ENCODE measurements around the gene GALNT17. TPM values are rescaled to one million over a fixed set of nuclear protein-coding genes. Genes with fewer than 3 reads are reported as not detected.

GALNT17 gene
- total RNA-seq, 4 donors from 2014 or later = 4.4 to 33.8 (median 11.3) TPM

GRCh38 chr7:71216211-71216610 lies 84.3 kb downstream of the GALNT17 start:
- Histone ChIP-seq H3K4me1 (no peaks in the 10 kb centered on the region), H3K4me3 (no peak overlapping the region), H3K9me3 (no peaks in the 10 kb centered on the region), H3K36me3 (no peaks in the 10 kb centered on the region), H3K27ac (no peak overlapping the region), H3K27me3 (no peaks in the 10 kb centered on the region)
- no peak for DNase-seq
- TF ChIP-seq CTCF (IDR thresholded peaks at IDR 0.05) = no peak
- TF ChIP-seq POLR2A (IDR thresholded peaks at IDR 0.05) = no peak
- intact Hi-C loops (cut with DNase I; ENCODE audit: low total_unique reads) = no loop called here

GRCh38 chr7:71220210-71220695 lies 88.3 kb downstream of the GALNT17 start:
- H3K4me1 ChIP-seq = no peaks in the 10 kb centered on the region

GRCh38 chr7:71221049-71221448 lies 89.1 kb downstream of the GALNT17 start:
- Histone ChIP-seq H3K27me3 (no peaks in the 10 kb centered on the region), H3K9me3 (no peaks in the 10 kb centered on the region), H3K36me3 (no peaks in the 10 kb centered on the region), H3K4me1 (no peaks in the 10 kb centered on the region), H3K27ac (peak overlapping the region; percentile 61 to 76), H3K4me3 (no peak overlapping the region)
- intact Hi-C loops (cut with DNase I; ENCODE audit: low total_unique reads) = no loop called here
- no peak for TF ChIP-seq CTCF (IDR thresholded peaks at IDR 0.05)
- DNase-seq = no peak

More at GRCh38 chr7:71220210-71220695, 88.3 kb downstream of the GALNT17 start:
- intact Hi-C loops (cut with DNase I; ENCODE audit: low total_unique reads) = no loop called here
- no peak for DNase-seq
- Histone ChIP-seq H3K36me3 (no peaks in the 10 kb centered on the region), H3K4me3 (no peak overlapping the region), H3K27me3 (no peaks in the 10 kb centered on the region), H3K9me3 (no peaks in the 10 kb centered on the region), H3K27ac (peak overlapping the region; percentile 61 to 76)
- TF ChIP-seq POLR2A (IDR thresholded peaks at IDR 0.05) (no peak), CTCF (IDR thresholded peaks at IDR 0.05) (no peak)

GRCh38 chr7:71221549-71221948 lies 89.6 kb downstream of the GALNT17 start:
- intact Hi-C loops (cut with DNase I; ENCODE audit: low total_unique reads) = no loop called here
- peak overlapping the region; percentile 70 to 76 for H3K27ac ChIP-seq
- H3K4me3 ChIP-seq = no peak overlapping the region
- DNase-seq = no peak
- TF ChIP-seq CTCF (IDR thresholded peaks at IDR 0.05) (no peak), POLR2A (IDR thresholded peaks at IDR 0.05) (no peak)
- H3K4me1 ChIP-seq = no peaks in the 10 kb centered on the region
- H3K27me3 ChIP-seq = no peaks in the 10 kb centered on the region
- no peaks in the 10 kb centered on the region for H3K9me3 ChIP-seq
- H3K36me3 ChIP-seq = no peaks in the 10 kb centered on the region

- intact Hi-C loops (cut with DNase I; ENCODE audit: low total_unique reads) = no loop called here
- no peak overlapping the region for H3K27ac ChIP-seq
- TF ChIP-seq POLR2A (IDR thresholded peaks at IDR 0.05) (no peak), CTCF (IDR thresholded peaks at IDR 0.05) (no peak)
- no peak overlapping the region for H3K4me3 ChIP-seq
- H3K27me3 ChIP-seq = no peaks in the 10 kb centered on the region
- DNase-seq = no peak
- no peaks in the 10 kb centered on the region for H3K9me3 ChIP-seq
- H3K36me3 ChIP-seq = no peaks in the 10 kb centered on the region
- H3K4me1 ChIP-seq = no peaks in the 10 kb centered on the region
Measured at GRCh38 chr7:71227126-71227525, 95.2 kb downstream of the GALNT17 start.

Data from uterus (tissue), 4 donors.